WERI-Rb-1 (cell line): Measurements from ENCODE around the gene CLNK.

Source experiments
- DNase-seq: peaks from one replicate; pipeline ENCODE4 v3.0.0-alpha.2; 2020
- H3K27ac ChIP-seq: fragments of 250-450 bp; sonication (Bioruptor Pico); 2 replicates; pipeline ENCODE4 v1.5.1; 2020; ENCODE audit warnings: mild to moderate bottlenecking, moderate library complexity
- H3K27me3 ChIP-seq: fragments of 250-450 bp; sonication (Bioruptor Pico); 2 replicates; pipeline ENCODE4 v1.5.1; 2021; ENCODE audit warnings: mild to moderate bottlenecking, low read depth, moderate library complexity; ENCODE audit not compliant: insufficient read depth, severe bottlenecking
- H3K36me3 ChIP-seq: fragments of 250-450 bp; sonication (Bioruptor Pico); 2 replicates; pipeline ENCODE4 v1.5.1; 2020; ENCODE audit warnings: mild to moderate bottlenecking, moderate library complexity
- H3K4me3 ChIP-seq: 2 replicates; pipeline ENCODE4 v1.5.1; 2011; ENCODE audit warnings: low read depth, mild to moderate bottlenecking, control low read depth, low read length
- H3K9me3 ChIP-seq: fragments of 250-450 bp; sonication (Bioruptor Pico); 2 replicates; pipeline ENCODE4 v1.5.1; 2021; ENCODE audit warnings: mild to moderate bottlenecking, moderate library complexity; ENCODE audit not compliant: severe bottlenecking
- CTCF ChIP-seq: IDR thresholded peaks from 2 replicates; pipeline ENCODE4 v1.5.1; 2011; ENCODE audit warnings: low read depth, mild to moderate bottlenecking, control low read depth, inconsistent platforms, low read length

CLNK gene

GRCh38 chr4:10701161-10701560, 16.6 kb upstream of the CLNK start:
- Histone ChIP-seq H3K36me3 (no peaks in the 10 kb centered on the region), H3K27me3 (no peaks in the 10 kb centered on the region), H3K27ac (no peak overlapping the region), H3K4me3 (no peak overlapping the region), H3K9me3 (peaks cover 2% of the 10 kb centered on the region)
- TF ChIP-seq CTCF, result no peak
- DNase-seq, result no peak

- peaks cover 2% of the 10 kb centered on the region for H3K9me3 ChIP-seq
- H3K27me3 ChIP-seq, result no peaks in the 10 kb centered on the region
- TF ChIP-seq CTCF, result no peak
- DNase-seq, result no peak
- H3K4me3 ChIP-seq, result no peak overlapping the region
- no peak overlapping the region for H3K27ac ChIP-seq
- H3K36me3 ChIP-seq, result no peaks in the 10 kb centered on the region
These were observed 13.6 kb upstream of the CLNK start for GRCh38 chr4:10698172-10698571.

GRCh38 chr4:10697086-10697485, 12.5 kb upstream of the CLNK start:
- Histone ChIP-seq H3K36me3 (no peaks in the 10 kb centered on the region), H3K27me3 (no peaks in the 10 kb centered on the region), H3K9me3 (peaks cover 2% of the 10 kb centered on the region), H3K4me3 (no peak overlapping the region), H3K27ac (no peak overlapping the region)
- no peak for DNase-seq
- no peak for TF ChIP-seq CTCF

GRCh38 chr4:10696253-10696652, 11.7 kb upstream of the CLNK start:
- no peak overlapping the region for H3K4me3 ChIP-seq
- H3K9me3 ChIP-seq, result peaks cover 2% of the 10 kb centered on the region
- DNase-seq, result no peak
- no peaks in the 10 kb centered on the region for H3K36me3 ChIP-seq
- no peak overlapping the region for H3K27ac ChIP-seq
- no peaks in the 10 kb centered on the region for H3K27me3 ChIP-seq
- TF ChIP-seq CTCF, result no peak

- no peak overlapping the region for H3K4me3 ChIP-seq
- H3K36me3 ChIP-seq, result no peaks in the 10 kb centered on the region
- no peaks in the 10 kb centered on the region for H3K27me3 ChIP-seq
- peaks cover 2% of the 10 kb centered on the region for H3K9me3 ChIP-seq
- no peak for DNase-seq
- no peak for TF ChIP-seq CTCF
- no peak overlapping the region for H3K27ac ChIP-seq
These were observed 10.3 kb upstream of the CLNK start for GRCh38 chr4:10694828-10695209.

- Histone ChIP-seq H3K36me3 (no peaks in the 10 kb centered on the region), H3K27me3 (no peaks in the 10 kb centered on the region), H3K9me3 (peaks cover 2% of the 10 kb centered on the region), H3K4me3 (no peak overlapping the region), H3K27ac (no peak overlapping the region)
- TF ChIP-seq CTCF, result no peak
- DNase-seq, result no peak
These were observed 9.7 kb upstream of the CLNK start for GRCh38 chr4:10694151-10694827.
